ENCODE results near the gene PRKRA.

- no peak for TF ChIP-seq CTCF (conservative IDR thresholded peaks at IDR 0.05; ENCODE audit: low read depth, low read length)
- TF ChIP-seq EZH2 (IDR thresholded peaks at IDR 0.05; ENCODE audit: borderline replicate concordance, low read depth, low read length, poor library complexity, severe bottlenecking), result no peak
These were observed 32.5 kb downstream of the PRKRA start for GRCh38 chr2:178418426-178418825.

Data from A673 (cell line).